HepG2 (cell line): ENCODE results near the gene PEX14. TPM values are rescaled to one million over a fixed set of nuclear protein-coding genes. Genes with fewer than 3 reads are reported as not detected.
A peak's percentile ranks its signal among the peaks of the same experiment; 100 is the strongest.

Experiments
- CTCF ChIP-seq: sonication (generic); formaldehyde crosslinking; IDR thresholded peaks from 2 replicates; pipeline ENCODE4 v1.5.0; 2020; ENCODE audit warnings: mild to moderate bottlenecking, missing genetic modification reagents, moderate library complexity
- ELF3 ChIP-seq: IDR thresholded peaks from 2 replicates; pipeline ENCODE4 v1.6.1; 2016; ENCODE audit warnings: missing genetic modification reagents, missing compliant biosample characterization
- FOXJ3 ChIP-seq: sonication (generic); formaldehyde crosslinking; IDR thresholded peaks from 2 replicates; pipeline ENCODE4 v1.4.0; 2020; ENCODE audit warnings: missing genetic modification reagents, mild to moderate bottlenecking, borderline replicate concordance
- GATAD1 ChIP-seq: IDR thresholded peaks from 2 replicates; pipeline ENCODE4 v1.6.1; 2016; ENCODE audit warnings: missing genetic modification reagents, missing compliant biosample characterization
- GATAD2A ChIP-seq: IDR thresholded peaks from 2 replicates; pipeline ENCODE4 v1.6.1; 2016
- HMGXB4 ChIP-seq, 2 experiments: sonication (generic) in 1 of 2; formaldehyde crosslinking in 1 of 2; IDR thresholded peaks; 2 replicates each; pipeline versions ENCODE4 v1.4.0 to v1.6.1; 2018 to 2020; ENCODE audit warnings: missing genetic modification reagents in 2 of 2, borderline replicate concordance in 1 of 2, low read depth in 1 of 2, mild to moderate bottlenecking in 1 of 2, missing biosample characterization in 1 of 2
- HNF4A ChIP-seq: sonication (generic); formaldehyde crosslinking; IDR thresholded peaks from 2 replicates; pipeline ENCODE4 v1.4.0; 2020; ENCODE audit warnings: missing genetic modification reagents
- KAT8 ChIP-seq: IDR thresholded peaks from 2 replicates; pipeline ENCODE4 v1.6.1; 2016; ENCODE audit warnings: missing genetic modification reagents, missing compliant biosample characterization
- KDM2A ChIP-seq: sonication (generic); formaldehyde crosslinking; IDR thresholded peaks from 2 replicates; pipeline ENCODE4 v1.4.0; 2020; ENCODE audit warnings: low read depth, missing genetic modification reagents, borderline replicate concordance
- LCORL ChIP-seq, 2 experiments: fragments of 450-650 bp in 1 of 2; sonication (generic) in 1 of 2; formaldehyde crosslinking in 1 of 2; IDR thresholded peaks; 2 replicates each; pipeline versions ENCODE4 v1.5.0 to v1.6.1; 2017 to 2020; ENCODE audit warnings: antibody characterized with exemption in 1 of 2, missing genetic modification reagents in 1 of 2
- MLLT10 ChIP-seq: sonication (generic); formaldehyde crosslinking; IDR thresholded peaks from 2 replicates; pipeline ENCODE4 v1.4.0; 2020; ENCODE audit warnings: missing genetic modification reagents
- NFE2L1 ChIP-seq: sonication (generic); formaldehyde crosslinking; IDR thresholded peaks from 2 replicates; pipeline ENCODE4 v1.4.0; 2020; ENCODE audit warnings: missing genetic modification reagents, mild to moderate bottlenecking, borderline replicate concordance
- SNAI1 ChIP-seq: sonication (generic); formaldehyde crosslinking; IDR thresholded peaks from 2 replicates; pipeline ENCODE4 v1.5.0; 2020; ENCODE audit warnings: mild to moderate bottlenecking, missing genetic modification reagents, borderline replicate concordance
- SOX5 ChIP-seq: IDR thresholded peaks from 2 replicates; pipeline ENCODE4 v1.6.1; 2016; ENCODE audit warnings: borderline replicate concordance
- ZBTB44 ChIP-seq: sonication (generic); formaldehyde crosslinking; IDR thresholded peaks from 2 replicates; pipeline ENCODE4 v1.4.0; 2020; ENCODE audit warnings: missing genetic modification reagents
- ZNF101 ChIP-seq: sonication (generic); formaldehyde crosslinking; IDR thresholded peaks from 2 replicates; pipeline ENCODE4 v1.4.0; 2020; ENCODE audit warnings: mild to moderate bottlenecking, low read depth, missing genetic modification reagents, borderline replicate concordance
- ZNF670 ChIP-seq: sonication (generic); formaldehyde crosslinking; IDR thresholded peaks from 2 replicates; pipeline ENCODE4 v1.8.0; 2022; ENCODE audit warnings: mild to moderate bottlenecking, missing genetic modification reagents, borderline replicate concordance
- ZNF674 ChIP-seq: sonication (generic); formaldehyde crosslinking; IDR thresholded peaks from 2 replicates; pipeline ENCODE4 v1.5.0; 2020; ENCODE audit warnings: low read depth, mild to moderate bottlenecking, missing genetic modification reagents
- ZNF782 ChIP-seq: sonication (generic); formaldehyde crosslinking; IDR thresholded peaks from 2 replicates; pipeline ENCODE4 v1.4.0; 2020; ENCODE audit warnings: missing genetic modification reagents, mild to moderate bottlenecking, borderline replicate concordance
- polyA plus RNA-seq, 8 experiments: library from polyadenylated mRNA; depleted of rRNA in 3 of 8; stranded (reverse) in 7 of 8; unstranded in 1 of 8; fragments of >200 nt; fragmentation: Illumina TruSeq in 4 of 8; extraction: Trizol in 4 of 8; gene quantifications; 2 replicates each; pipeline versions ENCODE4 v1.2.1 to v1.2.3, GENCODE V29; 2011 to 2016; ENCODE audit warnings: low read depth in 4 of 8, missing spikeins in 1 of 8, mixed read lengths in 1 of 8; ENCODE audit not compliant: insufficient read depth in 1 of 8
- total RNA-seq, 5 experiments: library from RNA; depleted of rRNA; stranded (reverse); fragments of >200 nt; fragmentation: Illumina TruSeq; extraction: Trizol; gene quantifications; 2 replicates each; pipeline ENCODE4 v1.2.3, GENCODE V29; 2016; ENCODE audit warnings: low read depth in 1 of 5
- TF ChIP-seq, protein P1 (sequence below): sonication (generic); formaldehyde crosslinking; IDR thresholded peaks from 2 replicates; pipeline ENCODE4 v1.4.0; 2020; ENCODE audit warnings: missing genetic modification reagents
- TF ChIP-seq, protein P2 (sequence below): sonication (generic); formaldehyde crosslinking; IDR thresholded peaks from 2 replicates; pipeline ENCODE4 v1.5.0; 2020; ENCODE audit warnings: missing genetic modification reagents

The PEX14 gene
- total and polyA plus RNA-seq, 2 of the 13 experiments (the other 11 are each of a cell fraction or from before 2014, with no cell fraction given), result 6.5 to 9.9 TPM

DNA sequence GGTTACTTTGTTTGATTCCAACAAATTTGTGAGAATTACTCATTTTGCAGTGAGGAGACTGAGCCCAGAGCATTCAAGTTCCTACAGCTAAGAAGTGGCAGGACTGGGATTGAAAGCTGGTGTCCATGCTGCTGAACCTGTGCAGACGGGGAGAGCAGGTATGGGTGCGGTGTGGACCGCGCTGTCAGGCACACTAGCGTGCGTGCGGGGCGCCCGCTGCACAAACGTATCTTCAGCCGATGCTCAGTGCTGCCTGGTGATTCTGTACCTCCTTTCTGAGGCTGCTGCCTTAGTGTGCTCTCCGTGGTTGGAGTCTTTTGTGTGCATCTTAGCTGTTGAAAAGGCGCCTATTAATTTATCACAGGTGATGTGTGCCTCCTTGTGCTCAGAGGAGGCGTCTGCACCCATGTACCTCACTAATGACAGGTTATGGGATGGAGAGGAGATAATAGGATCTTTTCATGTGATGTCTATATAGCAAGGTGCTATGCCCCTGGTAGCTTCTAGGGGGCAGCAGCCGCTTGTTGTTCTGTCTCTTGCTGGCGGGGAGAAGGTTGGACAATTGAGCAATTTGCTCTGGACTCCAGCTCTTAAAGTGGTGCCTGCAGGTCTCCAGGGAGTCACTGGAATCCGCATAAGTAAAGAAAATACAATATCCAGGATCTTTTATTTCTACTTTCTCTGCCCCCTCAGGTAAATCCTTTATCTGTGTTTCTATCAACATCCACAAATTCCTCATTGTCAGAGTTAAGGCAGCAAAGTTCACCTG, 32.5 kb downstream of the PEX14 start (continued):
- TF ChIP-seq SNAI1 (CRISPR knock-in tag) (no peak), KDM2A (CRISPR knock-in tag) (no peak), HMGXB4 (CRISPR knock-in tag; IDR thresholded peaks at IDR 0.05; ENCODE audit: borderline replicate concordance in 1 of 2, low read depth in 1 of 2) (peak in 1 of 2 experiments; percentile 54; a peak in 1 of 4 replicates), GATAD1 (0 out of 2 replicates have a peak, but pooled peaks have one; percentile 22), HNF4A (CRISPR knock-in tag) (peak; percentile 35; the same call in 1 of the 2 replicates), CTCF (CRISPR knock-in tag) (peak; percentile 88), ELF3 (CRISPR knock-in tag) (0 out of 2 replicates have a peak, but pooled peaks have one; percentile 24), FOXJ3 (CRISPR knock-in tag) (peak; percentile 43; the same call in 1 of the 2 replicates), LCORL (IDR thresholded peaks at IDR 0.05) (no peak), LCORL (CRISPR knock-in tag; IDR thresholded peaks at IDR 0.05) (0 out of 2 replicates have a peak, but pooled peaks have one; percentile 38), KAT8 (no peak), ZNF674 (CRISPR knock-in tag) (no peak), MLLT10 (CRISPR knock-in tag) (no peak), NFE2L1 (CRISPR knock-in tag) (no peak), SOX5 (no peak), ZBTB44 (CRISPR knock-in tag) (no peak), ZNF101 (CRISPR knock-in tag) (no peak), ZNF670 (no peak), ZNF782 (CRISPR knock-in tag) (no peak), GATAD2A (CRISPR knock-in tag) (peak; percentile 61)
- TF ChIP-seq, protein P1, sequence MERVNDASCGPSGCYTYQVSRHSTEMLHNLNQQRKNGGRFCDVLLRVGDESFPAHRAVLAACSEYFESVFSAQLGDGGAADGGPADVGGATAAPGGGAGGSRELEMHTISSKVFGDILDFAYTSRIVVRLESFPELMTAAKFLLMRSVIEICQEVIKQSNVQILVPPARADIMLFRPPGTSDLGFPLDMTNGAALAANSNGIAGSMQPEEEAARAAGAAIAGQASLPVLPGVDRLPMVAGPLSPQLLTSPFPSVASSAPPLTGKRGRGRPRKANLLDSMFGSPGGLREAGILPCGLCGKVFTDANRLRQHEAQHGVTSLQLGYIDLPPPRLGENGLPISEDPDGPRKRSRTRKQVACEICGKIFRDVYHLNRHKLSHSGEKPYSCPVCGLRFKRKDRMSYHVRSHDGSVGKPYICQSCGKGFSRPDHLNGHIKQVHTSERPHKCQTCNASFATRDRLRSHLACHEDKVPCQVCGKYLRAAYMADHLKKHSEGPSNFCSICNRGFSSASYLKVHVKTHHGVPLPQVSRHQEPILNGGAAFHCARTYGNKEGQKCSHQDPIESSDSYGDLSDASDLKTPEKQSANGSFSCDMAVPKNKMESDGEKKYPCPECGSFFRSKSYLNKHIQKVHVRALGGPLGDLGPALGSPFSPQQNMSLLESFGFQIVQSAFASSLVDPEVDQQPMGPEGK (CRISPR knock-in tag), result peak; percentile 59
- TF ChIP-seq, protein P2, sequence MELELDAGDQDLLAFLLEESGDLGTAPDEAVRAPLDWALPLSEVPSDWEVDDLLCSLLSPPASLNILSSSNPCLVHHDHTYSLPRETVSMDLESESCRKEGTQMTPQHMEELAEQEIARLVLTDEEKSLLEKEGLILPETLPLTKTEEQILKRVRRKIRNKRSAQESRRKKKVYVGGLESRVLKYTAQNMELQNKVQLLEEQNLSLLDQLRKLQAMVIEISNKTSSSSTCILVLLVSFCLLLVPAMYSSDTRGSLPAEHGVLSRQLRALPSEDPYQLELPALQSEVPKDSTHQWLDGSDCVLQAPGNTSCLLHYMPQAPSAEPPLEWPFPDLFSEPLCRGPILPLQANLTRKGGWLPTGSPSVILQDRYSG, result no peak
